GM19455 (cell line): ENCODE data around the gene CEACAM3.
"Not testable (repeated sequence)": the region's sequence is repeated elsewhere in the genome, so short reads cannot be mapped to it uniquely, and the experiment has no call there.

Experiments
- ATAC-seq: cut with Tn5 transposase; IDR thresholded peaks from one replicate; pipeline ENCODE4 v1.9.1; 2021; ENCODE audit not compliant: unreplicated experiment

The CEACAM3 gene

GRCh38 chr19:41796362-41796761 is at the start of gene CEACAM3:
Gene CEACAM3, plus strand, starts transcription at chr19:41796587. Its CDS starts 91 bp downstream, at chr19:41796678.
- ATAC-seq, result no peak

- no peak for ATAC-seq
Observed at GRCh38 chr19:41746593-41747227, 49.7 kb upstream of the CEACAM3 start.

GRCh38 chr19:41748012-41748411 is 48.4 kb upstream of the CEACAM3 start:
- no peak for ATAC-seq

- not testable (repeated sequence) for ATAC-seq
Observed at GRCh38 chr19:41750248-41751134, 45.9 kb upstream of the CEACAM3 start.

- no peak for ATAC-seq
Observed at GRCh38 chr19:41753159-41753558, 43.2 kb upstream of the CEACAM3 start.

- ATAC-seq, result no peak
Observed at GRCh38 chr19:41753936-41754529, 42.4 kb upstream of the CEACAM3 start.

GRCh38 chr19:41755328-41755913 is 41.0 kb upstream of the CEACAM3 start, which contains the start of gene CEACAM6:
Gene CEACAM6, plus strand, starts transcription at chr19:41755530. Its CDS starts 109 bp downstream, at chr19:41755639.
- ATAC-seq, result no peak

GRCh38 chr19:41758846-41759245 is 37.5 kb upstream of the CEACAM3 start:
- no peak for ATAC-seq

GRCh38 chr19:41767115-41767514 is 29.3 kb upstream of the CEACAM3 start:
- no peak for ATAC-seq

- not testable (repeated sequence) for ATAC-seq
Observed at GRCh38 chr19:41768105-41768504, 28.3 kb upstream of the CEACAM3 start.

- no peak for ATAC-seq
Observed at GRCh38 chr19:41769608-41770007, 26.8 kb upstream of the CEACAM3 start.

- no peak for ATAC-seq
Observed at GRCh38 chr19:41771410-41771809, 25.0 kb upstream of the CEACAM3 start.

- ATAC-seq, result no peak
Observed at GRCh38 chr19:41774515-41774980, 21.8 kb upstream of the CEACAM3 start.

- ATAC-seq, result no peak
Observed at GRCh38 chr19:41776700-41777099, 19.7 kb upstream of the CEACAM3 start.

- no peak for ATAC-seq
Observed at GRCh38 chr19:41783612-41784011, 12.8 kb upstream of the CEACAM3 start.

GRCh38 chr19:41784312-41784711 is 12.1 kb upstream of the CEACAM3 start:
- ATAC-seq, result no peak

GRCh38 chr19:41784743-41785142 is 11.6 kb upstream of the CEACAM3 start:
- no peak for ATAC-seq

GRCh38 chr19:41785653-41786052 is 10.7 kb upstream of the CEACAM3 start:
- no peak for ATAC-seq

GRCh38 chr19:41787055-41787454 is 9.3 kb upstream of the CEACAM3 start:
- ATAC-seq, result no peak

- not testable (repeated sequence) for ATAC-seq
Observed at GRCh38 chr19:41788518-41788917, 7.9 kb upstream of the CEACAM3 start.

- ATAC-seq, result not testable (repeated sequence)
Observed at GRCh38 chr19:41789053-41789452, 7.3 kb upstream of the CEACAM3 start.
